ENCODE results near the gene OR10D3.

DNA sequence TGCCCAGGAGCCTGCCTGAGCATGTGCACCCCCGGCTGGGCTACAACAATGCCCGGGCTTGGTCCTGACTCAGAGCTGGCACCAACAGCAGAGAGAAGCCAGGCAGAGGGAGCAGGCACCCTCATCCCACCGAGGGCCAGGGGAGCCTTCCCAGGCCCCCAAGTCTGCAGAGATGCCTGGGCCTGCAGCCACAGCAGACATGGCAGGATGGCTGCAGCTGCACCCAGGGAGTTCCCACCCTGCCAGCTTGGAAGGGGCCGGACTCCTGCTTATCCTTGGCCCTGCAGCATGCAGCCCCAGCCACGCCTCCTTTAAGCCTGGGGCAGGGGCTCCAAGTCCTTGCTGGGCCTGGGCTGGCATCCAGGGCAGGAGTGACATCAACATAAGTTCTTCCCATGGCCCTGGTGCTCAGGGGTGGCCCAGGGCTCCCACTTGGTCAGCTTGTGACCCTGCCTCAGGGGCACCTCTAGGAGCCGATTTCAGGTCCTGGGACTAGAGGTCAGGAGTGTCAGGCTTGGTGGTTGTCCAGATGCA, 26.7 kb downstream of the OR10D3 start:
- TF ChIP-seq, protein P1, sequence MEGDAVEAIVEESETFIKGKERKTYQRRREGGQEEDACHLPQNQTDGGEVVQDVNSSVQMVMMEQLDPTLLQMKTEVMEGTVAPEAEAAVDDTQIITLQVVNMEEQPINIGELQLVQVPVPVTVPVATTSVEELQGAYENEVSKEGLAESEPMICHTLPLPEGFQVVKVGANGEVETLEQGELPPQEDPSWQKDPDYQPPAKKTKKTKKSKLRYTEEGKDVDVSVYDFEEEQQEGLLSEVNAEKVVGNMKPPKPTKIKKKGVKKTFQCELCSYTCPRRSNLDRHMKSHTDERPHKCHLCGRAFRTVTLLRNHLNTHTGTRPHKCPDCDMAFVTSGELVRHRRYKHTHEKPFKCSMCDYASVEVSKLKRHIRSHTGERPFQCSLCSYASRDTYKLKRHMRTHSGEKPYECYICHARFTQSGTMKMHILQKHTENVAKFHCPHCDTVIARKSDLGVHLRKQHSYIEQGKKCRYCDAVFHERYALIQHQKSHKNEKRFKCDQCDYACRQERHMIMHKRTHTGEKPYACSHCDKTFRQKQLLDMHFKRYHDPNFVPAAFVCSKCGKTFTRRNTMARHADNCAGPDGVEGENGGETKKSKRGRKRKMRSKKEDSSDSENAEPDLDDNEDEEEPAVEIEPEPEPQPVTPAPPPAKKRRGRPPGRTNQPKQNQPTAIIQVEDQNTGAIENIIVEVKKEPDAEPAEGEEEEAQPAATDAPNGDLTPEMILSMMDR (IDR thresholded peaks at IDR 0.05): no peak
- TF ChIP-seq EP300 (IDR thresholded peaks at IDR 0.05): no peak
- no peak for TF ChIP-seq POLR2A (IDR thresholded peaks at IDR 0.05)

Data from upper lobe of left lung (tissue), 4 donors.